ENCODE data around the gene TNK1.

DNA sequence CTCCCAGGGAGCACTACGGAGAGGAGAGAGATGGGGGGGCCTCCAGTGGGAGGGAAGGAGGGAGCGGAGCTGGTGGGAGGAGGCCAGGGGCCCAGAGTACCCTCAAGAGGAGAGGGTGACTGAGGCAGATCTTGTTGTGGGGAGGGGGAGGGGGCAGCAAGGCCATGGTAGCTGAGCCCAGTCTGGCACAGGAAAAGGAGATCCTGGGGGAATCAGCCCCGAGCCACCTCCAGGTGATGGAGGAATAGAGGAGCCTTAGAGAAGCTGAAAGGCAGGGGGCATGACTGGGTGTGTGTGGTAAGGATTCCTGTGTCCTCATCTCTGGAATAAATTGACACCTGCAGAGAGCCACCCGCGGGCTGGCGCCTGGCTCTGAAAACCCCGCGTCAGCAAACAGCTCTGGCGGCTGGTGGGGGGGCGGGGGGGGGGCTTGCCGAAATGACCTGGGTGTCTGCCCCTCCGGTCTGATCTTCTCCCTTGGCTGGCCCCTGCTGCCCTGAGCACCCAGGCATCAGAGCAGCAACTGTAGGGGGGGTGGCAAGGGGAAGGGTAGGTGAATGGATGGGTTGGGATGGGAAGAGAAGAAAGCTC lies 25.4 kb downstream of the TNK1 start:
- TF ChIP-seq, protein P1, sequence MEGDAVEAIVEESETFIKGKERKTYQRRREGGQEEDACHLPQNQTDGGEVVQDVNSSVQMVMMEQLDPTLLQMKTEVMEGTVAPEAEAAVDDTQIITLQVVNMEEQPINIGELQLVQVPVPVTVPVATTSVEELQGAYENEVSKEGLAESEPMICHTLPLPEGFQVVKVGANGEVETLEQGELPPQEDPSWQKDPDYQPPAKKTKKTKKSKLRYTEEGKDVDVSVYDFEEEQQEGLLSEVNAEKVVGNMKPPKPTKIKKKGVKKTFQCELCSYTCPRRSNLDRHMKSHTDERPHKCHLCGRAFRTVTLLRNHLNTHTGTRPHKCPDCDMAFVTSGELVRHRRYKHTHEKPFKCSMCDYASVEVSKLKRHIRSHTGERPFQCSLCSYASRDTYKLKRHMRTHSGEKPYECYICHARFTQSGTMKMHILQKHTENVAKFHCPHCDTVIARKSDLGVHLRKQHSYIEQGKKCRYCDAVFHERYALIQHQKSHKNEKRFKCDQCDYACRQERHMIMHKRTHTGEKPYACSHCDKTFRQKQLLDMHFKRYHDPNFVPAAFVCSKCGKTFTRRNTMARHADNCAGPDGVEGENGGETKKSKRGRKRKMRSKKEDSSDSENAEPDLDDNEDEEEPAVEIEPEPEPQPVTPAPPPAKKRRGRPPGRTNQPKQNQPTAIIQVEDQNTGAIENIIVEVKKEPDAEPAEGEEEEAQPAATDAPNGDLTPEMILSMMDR (IDR thresholded peaks at IDR 0.05; ENCODE audit: poor library complexity, severe bottlenecking) = no peak
- TF ChIP-seq EZH2 (IDR thresholded peaks at IDR 0.05; ENCODE audit: borderline replicate concordance, insufficient read depth, low read length, poor library complexity, severe bottlenecking) (no peak), POLR2AphosphoS5 (IDR thresholded peaks at IDR 0.05) (no peak)
- TF ChIP-seq, protein P2, sequence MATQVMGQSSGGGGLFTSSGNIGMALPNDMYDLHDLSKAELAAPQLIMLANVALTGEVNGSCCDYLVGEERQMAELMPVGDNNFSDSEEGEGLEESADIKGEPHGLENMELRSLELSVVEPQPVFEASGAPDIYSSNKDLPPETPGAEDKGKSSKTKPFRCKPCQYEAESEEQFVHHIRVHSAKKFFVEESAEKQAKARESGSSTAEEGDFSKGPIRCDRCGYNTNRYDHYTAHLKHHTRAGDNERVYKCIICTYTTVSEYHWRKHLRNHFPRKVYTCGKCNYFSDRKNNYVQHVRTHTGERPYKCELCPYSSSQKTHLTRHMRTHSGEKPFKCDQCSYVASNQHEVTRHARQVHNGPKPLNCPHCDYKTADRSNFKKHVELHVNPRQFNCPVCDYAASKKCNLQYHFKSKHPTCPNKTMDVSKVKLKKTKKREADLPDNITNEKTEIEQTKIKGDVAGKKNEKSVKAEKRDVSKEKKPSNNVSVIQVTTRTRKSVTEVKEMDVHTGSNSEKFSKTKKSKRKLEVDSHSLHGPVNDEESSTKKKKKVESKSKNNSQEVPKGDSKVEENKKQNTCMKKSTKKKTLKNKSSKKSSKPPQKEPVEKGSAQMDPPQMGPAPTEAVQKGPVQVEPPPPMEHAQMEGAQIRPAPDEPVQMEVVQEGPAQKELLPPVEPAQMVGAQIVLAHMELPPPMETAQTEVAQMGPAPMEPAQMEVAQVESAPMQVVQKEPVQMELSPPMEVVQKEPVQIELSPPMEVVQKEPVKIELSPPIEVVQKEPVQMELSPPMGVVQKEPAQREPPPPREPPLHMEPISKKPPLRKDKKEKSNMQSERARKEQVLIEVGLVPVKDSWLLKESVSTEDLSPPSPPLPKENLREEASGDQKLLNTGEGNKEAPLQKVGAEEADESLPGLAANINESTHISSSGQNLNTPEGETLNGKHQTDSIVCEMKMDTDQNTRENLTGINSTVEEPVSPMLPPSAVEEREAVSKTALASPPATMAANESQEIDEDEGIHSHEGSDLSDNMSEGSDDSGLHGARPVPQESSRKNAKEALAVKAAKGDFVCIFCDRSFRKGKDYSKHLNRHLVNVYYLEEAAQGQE (IDR thresholded peaks at IDR 0.05; ENCODE audit: borderline replicate concordance) = no peak

All from neural cell (in vitro differentiated cells).